Stomach (tissue), 4 donors: ENCODE data around the gene SDCBP2.

Experiments used
- POLR2A ChIP-seq, 4 donors: fragments of 450-650 bp; IDR thresholded peaks; one replicate each; pipeline ENCODE4 v1.6.1; 2016; ENCODE audit warnings: antibody characterized with exemption in 4 of 4, control low read depth in 2 of 4, mild to moderate bottlenecking in 1 of 4, moderate library complexity in 1 of 4
- TF ChIP-seq, protein P1 (sequence below), 7 experiments: fragments of 450-650 bp in 4 of 7; fragments of 200-600 bp in 3 of 7; sonication (generic) in 3 of 7; IDR thresholded peaks; one replicate each; pipeline ENCODE4 v1.5.1; 2016 to 2019; ENCODE audit warnings: antibody characterized with exemption in 7 of 7, control low read depth in 2 of 7, mild to moderate bottlenecking in 1 of 7

GRCh38 chr20:1298888-1299511, 29.9 kb downstream of the SDCBP2 start:
- TF ChIP-seq POLR2A (IDR thresholded peaks at IDR 0.05): no peak
- TF ChIP-seq, protein P1, sequence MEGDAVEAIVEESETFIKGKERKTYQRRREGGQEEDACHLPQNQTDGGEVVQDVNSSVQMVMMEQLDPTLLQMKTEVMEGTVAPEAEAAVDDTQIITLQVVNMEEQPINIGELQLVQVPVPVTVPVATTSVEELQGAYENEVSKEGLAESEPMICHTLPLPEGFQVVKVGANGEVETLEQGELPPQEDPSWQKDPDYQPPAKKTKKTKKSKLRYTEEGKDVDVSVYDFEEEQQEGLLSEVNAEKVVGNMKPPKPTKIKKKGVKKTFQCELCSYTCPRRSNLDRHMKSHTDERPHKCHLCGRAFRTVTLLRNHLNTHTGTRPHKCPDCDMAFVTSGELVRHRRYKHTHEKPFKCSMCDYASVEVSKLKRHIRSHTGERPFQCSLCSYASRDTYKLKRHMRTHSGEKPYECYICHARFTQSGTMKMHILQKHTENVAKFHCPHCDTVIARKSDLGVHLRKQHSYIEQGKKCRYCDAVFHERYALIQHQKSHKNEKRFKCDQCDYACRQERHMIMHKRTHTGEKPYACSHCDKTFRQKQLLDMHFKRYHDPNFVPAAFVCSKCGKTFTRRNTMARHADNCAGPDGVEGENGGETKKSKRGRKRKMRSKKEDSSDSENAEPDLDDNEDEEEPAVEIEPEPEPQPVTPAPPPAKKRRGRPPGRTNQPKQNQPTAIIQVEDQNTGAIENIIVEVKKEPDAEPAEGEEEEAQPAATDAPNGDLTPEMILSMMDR (IDR thresholded peaks at IDR 0.05): no peak
